HT-29 (cell line): ENCODE data around the gene NOTO. TPM values are rescaled to one million over a fixed set of nuclear protein-coding genes. Genes with fewer than 3 reads are reported as not detected.

Source experiments
- DNase-seq: peaks from one replicate; pipeline ENCODE4 v3.0.0-alpha.2; 2015; ENCODE audit warnings: low spot score
- total RNA-seq: library from RNA; depleted of rRNA; stranded (reverse); fragments of >200 nt; shearing (Covaris generic); gene quantifications from 2 replicates; pipeline ENCODE4 v1.2.3, GENCODE V29; 2014

Gene NOTO
- total RNA-seq, 1 experiment from 2014 or later = not detected

DNA sequence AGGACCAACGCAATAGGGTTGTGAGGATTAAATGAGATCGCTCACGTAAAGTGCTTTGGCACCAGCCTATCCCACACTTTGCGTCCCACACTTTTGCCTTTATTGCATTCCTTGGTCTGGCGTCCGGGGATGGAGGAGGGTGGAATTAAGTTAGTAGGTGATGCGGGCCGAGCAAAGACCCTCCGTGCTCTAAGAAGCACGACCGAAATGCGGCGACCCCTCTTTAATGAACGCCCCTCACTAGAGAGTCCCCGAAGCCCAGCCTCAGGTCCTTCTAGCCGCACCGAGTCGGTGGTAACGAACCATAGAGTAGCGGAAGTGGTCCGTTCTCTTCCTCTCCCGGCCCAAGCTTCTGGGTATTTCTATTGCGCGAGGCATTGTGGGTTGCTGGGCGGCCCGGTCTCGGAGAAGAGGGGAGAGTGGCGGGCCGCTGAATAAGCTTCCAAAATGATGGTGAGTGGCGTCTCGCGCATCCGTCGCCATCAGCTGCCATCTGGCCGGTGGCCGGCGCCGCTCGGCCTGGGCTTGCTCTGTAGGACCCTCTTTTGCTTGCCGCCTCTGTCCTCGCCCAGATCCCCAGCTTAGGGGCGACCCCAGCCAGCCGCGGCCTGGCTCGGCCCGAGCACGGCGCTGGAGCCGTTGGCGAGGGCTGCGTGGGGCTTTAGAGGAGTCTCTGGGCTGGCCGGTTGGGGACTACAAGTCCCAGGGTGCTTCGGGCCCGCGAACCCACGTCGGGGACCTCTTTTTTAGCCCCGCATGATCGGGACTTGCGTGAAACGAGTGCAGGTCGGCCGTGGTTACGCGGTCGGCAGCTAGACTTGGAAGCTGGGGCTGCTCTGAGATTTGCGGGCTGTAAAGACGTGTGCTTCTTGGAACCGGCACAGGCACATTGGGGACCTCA lies 31.8 kb downstream of the NOTO start, which contains the start of gene CCT7:
Gene CCT7 (plus strand): TSS at position 377 of the 901 bp plus-strand sequence. CDS start 71 bp downstream, at position 448.
- DNase-seq = peak; percentile 92

DNA sequence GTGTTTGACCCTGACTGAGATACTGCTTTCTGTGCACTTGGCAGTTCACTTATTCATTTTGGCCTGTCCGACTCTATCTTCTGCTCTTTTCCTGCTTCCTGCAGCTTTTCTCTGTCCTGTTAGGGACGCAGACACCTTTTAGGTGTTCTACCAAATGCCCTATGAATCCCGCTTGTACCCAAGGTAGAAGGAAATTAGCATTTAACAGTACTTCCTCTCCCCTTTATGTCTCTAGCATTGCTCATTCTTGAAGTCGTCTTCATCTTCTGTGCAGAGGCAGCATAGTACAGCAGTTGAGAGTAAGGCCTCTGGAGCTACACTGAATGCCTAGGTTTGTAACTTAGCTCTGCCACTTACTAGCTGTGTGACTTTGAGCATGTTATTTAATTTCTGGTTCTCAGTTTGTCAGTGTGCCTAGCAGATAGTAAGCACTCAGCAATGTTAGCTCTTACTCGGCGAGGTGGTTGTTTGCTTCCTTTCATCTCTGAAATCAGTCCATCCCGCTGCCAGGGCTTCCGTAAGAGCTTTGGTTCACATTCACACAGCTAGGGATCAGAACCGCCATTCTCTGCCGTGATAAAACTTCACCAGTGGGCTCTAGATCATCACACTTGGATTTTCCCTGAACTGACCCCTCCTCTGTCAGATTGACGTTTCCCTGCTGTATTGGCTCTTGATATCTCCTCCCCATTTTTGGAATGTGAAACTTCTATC lies 33.1 kb downstream of the NOTO start:
- DNase-seq = peak; percentile 1

DNA sequence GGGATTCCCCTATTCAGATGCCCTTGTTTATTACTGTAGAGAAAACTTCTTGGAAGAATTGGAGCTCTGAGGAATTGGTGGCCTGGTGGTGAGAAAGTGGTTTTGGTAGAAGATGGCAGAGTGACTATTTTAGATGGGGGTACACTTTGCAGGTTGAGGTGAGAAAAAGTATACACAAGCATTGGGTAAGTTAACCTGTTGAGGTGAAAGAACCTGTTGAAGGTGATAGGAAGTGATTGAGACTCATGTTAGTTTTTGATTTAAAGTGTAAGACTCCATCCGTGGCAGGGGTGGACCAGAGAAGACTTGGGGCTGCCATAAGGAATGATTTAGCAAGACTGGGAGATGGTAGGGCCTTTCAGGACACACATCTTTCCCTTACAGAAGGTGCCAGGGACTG lies 34.8 kb downstream of the NOTO start:
- DNase-seq = no peak

GRCh38 chr2:73238149-73238548 lies 35.8 kb downstream of the NOTO start:
- DNase-seq = no peak

GRCh38 chr2:73238976-73239375 lies 36.6 kb downstream of the NOTO start:
- DNase-seq = no peak

DNA sequence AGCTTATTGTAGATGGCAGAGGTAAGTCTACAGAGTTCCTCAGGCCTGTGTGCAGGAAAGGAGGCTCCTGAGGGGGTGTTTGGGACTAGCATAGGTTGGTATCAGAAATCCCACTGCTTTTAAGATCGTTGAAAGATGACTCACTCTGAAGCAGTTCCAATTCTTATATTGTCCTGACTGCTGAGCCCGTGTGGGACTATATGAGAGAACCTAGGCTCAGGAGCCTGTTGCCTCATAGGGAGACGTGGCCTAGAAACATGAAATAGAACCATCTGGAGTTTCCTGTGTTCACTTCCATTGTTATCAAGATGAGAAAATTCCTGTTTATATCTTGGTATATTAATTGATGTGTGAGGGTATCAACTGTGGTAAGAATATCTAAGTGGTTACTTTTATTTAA lies 37.4 kb downstream of the NOTO start:
- no peak for DNase-seq

DNA sequence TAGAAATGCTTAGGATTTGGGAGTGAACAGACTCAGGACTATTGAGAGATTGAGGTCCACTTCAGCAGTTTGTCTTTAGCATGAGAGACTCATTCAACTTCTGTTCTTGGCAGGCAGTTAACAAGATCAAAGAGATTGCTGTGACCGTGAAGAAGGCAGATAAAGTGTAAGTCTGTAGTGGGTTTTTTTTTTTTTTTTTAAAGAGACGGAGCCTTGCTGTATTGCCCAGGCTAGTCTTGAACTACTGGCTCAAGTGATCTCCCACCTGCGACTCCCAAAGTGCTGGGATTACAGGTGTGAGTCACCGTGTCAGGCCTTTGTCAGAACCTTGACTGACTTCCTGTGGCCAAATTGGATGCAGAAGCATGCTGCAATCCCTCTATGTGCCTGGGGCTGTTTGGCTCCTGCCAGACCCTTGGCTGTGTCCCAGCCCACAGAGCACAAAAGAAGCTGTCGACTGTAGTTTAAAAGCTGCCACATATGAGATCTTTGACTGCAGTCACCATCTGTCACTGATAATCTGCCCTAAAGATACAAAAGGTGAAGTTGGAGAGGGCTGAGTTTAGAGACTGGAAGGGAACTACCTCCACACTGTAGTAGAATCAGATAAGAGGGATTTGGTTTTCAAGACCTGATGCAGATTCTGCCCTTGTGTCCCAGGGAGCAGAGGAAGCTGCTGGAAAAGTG lies 41.7 kb downstream of the NOTO start:
- no peak for DNase-seq

- DNase-seq = no peak
Measured at GRCh38 chr2:73244580-73244979, 42.2 kb downstream of the NOTO start.

DNA sequence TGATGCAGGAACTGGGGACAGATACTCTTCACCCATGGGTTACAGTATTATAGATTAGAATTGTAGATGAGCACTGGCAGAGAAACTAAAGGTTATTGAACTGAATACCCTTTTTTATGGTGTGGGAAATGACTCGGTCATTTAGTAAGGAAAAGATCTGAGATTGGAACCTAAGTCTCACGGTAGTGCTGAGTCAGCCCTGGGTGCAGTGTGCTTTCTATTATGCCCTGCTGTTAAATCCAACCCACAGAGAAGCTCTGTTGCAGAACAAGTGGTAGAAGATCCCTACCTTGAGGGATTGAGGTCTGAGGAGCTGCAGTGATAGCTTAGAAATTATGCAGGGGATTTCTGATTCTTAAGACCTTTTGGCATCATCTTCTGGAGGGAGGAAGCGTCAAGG lies 44.5 kb downstream of the NOTO start:
- no peak for DNase-seq

DNA sequence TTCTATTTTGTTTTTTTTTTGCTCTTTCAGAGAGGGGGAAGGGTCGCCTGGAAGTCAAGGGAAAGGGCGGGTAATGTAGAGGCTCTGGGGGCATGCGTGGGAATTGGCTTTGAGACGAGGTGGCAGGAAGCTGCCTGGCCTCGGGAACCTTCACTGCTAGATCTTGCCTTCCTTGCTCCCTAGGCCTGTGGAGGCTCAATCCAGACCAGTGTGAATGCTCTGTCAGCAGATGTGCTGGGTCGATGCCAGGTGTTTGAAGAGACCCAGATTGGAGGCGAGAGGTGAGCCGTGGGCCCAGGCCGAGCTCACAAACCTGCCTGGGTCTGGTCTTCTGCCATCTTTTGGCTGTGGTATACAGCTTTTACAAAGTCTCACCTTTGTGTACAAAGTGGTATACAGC lies 47.3 kb downstream of the NOTO start:
- DNase-seq = no peak

GRCh38 chr2:73250872-73251846 lies 48.8 kb downstream of the NOTO start:
- no peak for DNase-seq

- DNase-seq = no peak
Measured at GRCh38 chr2:73252238-73253027, 50.1 kb downstream of the NOTO start.

GRCh38 chr2:73253400-73253799 lies 51.0 kb downstream of the NOTO start:
- no peak for DNase-seq

DNA sequence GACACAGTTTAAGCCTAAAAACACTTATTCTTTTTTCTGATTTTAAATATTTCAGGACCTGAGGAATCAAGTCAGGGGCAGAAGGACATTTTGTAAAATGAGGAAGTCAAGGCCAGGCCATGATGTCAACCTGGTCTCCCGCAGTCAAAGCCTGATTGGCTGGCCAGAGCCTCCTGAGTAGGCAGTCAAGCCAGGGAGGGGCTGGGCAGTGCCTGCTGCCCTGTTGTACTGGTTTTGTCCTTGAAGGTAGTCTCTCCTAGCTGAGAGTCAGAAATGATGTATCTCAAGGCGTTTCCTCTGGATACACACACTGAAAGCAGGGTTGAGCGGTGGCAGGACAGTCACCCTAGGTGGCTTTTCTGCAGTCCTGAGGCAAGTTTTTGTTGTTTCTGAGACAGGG lies 51.5 kb downstream of the NOTO start:
- peak; percentile 4 for DNase-seq

DNA sequence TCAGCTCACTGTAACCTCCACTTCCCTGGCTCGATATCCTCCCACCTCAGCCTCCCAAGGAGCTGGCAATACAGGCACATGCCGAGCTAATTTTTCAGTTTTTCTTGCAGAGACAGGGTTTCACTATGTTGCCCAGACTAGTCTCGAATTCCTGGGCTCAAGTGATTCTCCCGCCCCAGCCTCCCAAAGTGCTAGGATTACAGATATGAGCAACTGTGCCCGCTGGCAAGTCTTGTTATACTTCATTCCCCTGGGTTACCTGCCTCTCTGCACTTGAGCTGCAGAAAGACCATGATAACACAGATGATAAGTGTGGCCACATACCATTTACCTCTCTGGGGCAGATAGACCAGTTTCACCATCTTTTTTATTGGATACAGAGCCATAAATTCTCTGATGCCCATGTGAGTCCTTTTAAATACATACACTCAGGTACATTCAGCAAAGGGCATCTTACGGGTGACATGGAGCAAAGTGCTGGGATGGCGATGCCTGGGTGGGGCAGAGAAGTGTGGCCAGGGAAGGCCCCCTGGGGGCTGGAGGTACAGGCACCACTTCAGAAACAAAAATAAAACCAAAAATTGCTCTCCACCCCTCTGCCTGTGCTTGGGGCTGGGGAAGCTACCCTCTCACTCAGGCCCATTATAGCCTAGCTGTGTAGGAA lies 52.1 kb downstream of the NOTO start:
- peak; percentile 5 for DNase-seq

- DNase-seq = no peak
Measured at GRCh38 chr2:73255007-73255644, 52.8 kb downstream of the NOTO start.

DNA sequence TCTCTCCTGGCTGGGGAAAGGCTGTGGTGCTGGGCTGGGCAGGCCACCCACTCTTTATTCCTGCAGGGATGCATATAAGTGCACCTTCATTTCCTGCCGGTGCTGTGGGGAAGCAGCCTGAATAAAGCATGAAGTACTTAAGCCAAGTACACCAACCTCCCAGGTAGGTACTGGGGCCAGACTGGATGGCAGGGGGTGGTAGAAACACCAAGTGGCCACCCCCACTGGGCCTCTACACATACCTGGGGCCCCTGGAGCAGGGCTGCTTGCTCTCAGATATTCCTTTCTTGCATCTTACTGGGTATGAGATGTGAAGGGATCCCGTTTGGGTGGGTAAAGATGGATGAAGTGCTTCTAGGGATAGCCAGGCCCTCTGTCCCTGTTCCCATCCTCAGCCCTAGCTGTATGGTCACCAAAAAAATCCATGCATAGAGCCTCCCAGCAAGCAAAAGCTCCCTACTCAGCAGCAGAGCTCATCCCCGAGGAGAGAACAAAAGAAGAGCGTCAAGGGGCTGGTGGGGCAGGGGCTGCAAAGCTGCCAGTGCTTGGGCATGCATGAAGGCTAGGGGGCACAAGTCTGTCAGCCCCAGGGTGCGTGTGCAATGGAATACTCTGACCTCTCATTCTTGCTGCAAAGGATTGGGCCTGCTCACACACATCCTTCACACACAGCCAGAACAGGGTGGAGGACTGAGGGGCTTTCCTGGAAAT lies 53.7 kb downstream of the NOTO start:
- no peak for DNase-seq

GRCh38 chr2:73256618-73256922 lies 54.2 kb downstream of the NOTO start:
- DNase-seq = no peak

DNA sequence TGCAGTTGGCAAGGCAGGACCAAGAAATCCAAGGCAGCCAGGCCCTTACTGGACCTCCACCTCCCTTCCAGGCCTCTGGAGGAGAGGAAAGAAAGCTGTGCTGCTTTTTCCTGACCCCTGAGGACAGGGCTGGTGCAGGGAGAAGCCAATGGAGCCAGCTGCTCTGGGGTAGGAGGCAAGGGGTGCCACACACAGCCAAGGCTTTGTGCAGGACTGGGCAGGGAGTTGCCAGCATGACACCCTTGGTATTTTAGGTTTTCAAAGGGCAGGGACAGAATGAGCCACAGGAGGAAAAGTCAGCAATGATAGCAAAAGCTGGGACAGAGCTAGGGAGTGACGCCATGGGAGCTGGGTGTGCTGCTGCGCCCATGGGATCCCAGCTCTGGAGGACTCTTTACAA lies 54.6 kb downstream of the NOTO start:
- no peak for DNase-seq
